HG03558 (cell line): Measurements from ENCODE around the gene CIZ1.
"Not testable (repeated sequence)": the region's sequence is repeated elsewhere in the genome, so short reads cannot be mapped to it uniquely, and the experiment has no call there.

ENCODE experiments used
- ATAC-seq: cut with Tn5 transposase; IDR thresholded peaks from one replicate; pipeline ENCODE4 v1.9.1; 2021; ENCODE audit warnings: moderate number of reproducible peaks; ENCODE audit not compliant: unreplicated experiment; ENCODE audit errors: extremely low read depth

Gene CIZ1, protein sequence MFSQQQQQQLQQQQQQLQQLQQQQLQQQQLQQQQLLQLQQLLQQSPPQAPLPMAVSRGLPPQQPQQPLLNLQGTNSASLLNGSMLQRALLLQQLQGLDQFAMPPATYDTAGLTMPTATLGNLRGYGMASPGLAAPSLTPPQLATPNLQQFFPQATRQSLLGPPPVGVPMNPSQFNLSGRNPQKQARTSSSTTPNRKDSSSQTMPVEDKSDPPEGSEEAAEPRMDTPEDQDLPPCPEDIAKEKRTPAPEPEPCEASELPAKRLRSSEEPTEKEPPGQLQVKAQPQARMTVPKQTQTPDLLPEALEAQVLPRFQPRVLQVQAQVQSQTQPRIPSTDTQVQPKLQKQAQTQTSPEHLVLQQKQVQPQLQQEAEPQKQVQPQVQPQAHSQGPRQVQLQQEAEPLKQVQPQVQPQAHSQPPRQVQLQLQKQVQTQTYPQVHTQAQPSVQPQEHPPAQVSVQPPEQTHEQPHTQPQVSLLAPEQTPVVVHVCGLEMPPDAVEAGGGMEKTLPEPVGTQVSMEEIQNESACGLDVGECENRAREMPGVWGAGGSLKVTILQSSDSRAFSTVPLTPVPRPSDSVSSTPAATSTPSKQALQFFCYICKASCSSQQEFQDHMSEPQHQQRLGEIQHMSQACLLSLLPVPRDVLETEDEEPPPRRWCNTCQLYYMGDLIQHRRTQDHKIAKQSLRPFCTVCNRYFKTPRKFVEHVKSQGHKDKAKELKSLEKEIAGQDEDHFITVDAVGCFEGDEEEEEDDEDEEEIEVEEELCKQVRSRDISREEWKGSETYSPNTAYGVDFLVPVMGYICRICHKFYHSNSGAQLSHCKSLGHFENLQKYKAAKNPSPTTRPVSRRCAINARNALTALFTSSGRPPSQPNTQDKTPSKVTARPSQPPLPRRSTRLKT

DNA sequence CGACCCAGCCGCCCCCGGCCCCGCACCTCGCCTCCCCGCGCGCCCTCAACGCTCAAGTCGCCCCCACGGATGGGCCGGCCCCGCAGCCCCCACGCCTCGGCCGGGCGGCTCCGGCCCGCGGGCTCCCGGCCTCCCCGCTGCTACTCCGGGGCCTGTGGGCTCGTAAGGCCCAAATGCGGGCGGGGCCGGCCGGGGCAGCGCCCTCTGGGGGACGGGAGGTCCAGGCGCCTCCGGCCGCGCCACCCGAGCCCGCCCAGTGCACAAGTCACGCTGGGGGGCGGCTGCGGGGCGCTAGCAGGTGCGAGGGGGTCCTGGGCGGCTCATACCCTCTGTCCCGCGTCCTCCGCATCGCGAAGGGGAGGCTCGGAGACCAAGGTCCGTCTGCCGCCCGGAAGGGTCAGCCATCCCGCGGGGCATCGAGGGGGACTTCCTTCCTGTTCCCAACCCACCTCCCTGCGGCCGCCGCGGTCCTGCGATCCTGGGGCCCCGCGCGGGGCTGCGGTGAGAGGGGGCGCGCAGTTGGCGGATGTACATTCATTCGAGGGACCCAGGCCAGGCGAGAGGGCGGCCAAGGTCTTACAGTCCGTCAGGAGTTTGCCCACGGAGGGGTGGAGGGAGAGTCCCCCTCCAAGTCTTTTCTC is at the start of gene CIZ1:
Gene CIZ1, minus strand, starts transcription at position 167 of the 641 bp plus-strand sequence. CDS start 715 bp downstream, outside the sequence.
- ATAC-seq: no peak

DNA sequence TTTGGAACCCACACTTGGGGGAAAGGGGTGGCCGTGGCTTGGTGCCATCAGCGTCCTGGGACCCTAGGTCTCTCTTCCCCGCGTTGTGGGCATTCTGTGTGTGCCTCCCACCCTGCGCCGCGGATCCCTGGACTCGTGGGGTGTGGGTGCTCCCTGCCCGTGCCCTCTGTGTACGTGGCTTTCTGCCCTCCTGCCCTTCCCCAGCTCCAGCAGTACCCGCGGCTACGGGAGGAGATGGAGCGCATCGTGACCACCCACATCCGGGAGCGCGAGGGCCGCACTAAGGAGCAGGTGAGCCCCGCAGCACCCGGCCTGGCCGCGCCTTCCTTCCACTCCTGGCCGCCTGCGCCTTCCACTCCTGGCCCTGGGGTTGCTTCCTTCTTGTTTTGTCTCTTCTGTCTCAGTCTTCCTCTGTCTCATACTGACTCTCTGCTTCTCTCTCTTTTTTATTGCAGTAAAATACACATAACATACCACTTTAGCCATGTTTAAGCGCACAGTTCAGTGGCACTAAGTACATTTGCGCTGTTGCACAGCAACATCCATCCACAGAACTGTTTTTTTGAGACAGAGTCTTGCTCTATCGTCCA is 42.5 kb upstream of the CIZ1 start:
- ATAC-seq: no peak

DNA sequence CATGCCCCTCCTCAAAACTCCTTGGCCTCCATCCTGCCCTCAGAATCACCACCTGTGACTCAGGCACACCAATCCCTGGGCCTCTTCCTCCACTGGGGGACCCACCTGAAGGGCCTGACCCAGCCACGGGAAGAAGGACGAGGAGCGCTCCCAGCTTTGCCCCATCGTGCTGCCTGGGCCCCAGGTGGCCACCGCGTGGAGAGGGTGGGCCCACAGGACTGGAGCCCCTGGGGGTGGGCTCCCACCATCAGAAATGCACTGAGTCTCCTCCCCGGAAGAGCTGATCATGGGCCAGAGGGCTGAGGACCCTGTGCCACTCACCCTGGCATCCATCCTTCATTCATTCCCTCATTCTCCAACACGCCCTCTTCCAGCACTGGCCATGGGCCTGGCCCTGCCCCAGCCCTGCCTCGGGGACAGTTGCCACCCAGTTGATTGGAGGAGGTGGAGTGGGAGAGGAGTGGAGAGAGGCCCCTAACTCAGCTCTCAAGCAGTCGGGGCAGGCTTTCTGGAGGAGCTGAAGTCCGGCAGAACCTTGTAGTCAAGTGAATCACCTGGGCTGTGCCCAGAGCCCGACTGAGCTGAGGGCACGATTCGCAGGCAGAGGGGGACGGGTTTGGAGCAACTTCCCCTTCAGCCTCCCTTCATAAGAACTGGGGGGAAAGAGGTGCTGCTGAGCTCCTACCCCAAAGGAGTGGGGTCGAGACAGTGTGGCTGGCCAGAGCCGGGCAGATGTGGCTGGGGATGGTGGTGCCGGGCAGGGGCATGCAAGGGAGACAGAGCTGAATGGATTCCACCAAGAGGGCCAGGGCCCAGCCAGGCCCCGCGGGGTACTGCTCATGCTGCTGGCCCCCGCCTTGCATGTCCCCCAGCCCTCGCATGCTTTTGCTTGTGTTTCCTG is 41.4 kb upstream of the CIZ1 start:
- ATAC-seq: no peak

- ATAC-seq: no peak
Observed at GRCh38 chr9:128231638-128232527, 40.5 kb upstream of the CIZ1 start.

DNA sequence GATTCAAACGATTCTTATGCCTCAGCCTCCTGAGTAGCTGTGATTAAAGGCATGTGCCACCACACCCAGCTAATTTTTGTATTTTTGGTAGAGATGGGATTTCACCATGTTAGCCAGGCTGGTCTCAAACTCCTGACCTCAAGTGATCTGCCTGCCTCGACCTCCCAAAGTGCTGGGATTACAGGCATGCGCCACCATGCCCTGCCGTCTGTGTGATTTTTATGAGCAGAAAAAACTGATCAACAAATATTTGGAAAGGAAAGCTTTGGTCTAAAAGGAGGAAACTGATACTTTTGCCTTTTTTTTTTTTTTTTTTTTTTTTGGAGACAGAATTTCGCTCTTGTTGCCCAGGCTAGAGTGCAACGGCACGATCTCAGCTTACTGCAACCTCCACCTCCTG is 39.5 kb upstream of the CIZ1 start:
- ATAC-seq: not testable (repeated sequence)

DNA sequence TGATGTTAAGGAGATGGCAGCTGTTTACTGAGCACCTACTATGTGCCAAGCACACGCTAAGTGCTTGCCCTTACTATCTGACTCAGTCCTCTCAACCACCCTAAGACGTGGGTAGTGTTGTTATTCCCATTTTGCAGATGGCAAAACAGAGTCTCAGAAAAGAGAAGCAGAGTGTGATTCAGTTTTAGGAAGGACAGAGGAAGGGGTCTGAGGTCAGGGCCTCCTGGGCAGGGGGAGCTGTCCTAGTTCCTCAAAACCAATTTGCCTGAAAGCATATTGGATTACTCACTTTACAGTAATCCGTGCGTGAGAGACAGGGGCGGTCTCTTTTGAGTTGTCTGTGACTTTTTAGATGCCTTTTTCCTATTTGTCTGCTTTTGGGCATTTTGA is 35.0 kb upstream of the CIZ1 start:
- ATAC-seq: no peak

DNA sequence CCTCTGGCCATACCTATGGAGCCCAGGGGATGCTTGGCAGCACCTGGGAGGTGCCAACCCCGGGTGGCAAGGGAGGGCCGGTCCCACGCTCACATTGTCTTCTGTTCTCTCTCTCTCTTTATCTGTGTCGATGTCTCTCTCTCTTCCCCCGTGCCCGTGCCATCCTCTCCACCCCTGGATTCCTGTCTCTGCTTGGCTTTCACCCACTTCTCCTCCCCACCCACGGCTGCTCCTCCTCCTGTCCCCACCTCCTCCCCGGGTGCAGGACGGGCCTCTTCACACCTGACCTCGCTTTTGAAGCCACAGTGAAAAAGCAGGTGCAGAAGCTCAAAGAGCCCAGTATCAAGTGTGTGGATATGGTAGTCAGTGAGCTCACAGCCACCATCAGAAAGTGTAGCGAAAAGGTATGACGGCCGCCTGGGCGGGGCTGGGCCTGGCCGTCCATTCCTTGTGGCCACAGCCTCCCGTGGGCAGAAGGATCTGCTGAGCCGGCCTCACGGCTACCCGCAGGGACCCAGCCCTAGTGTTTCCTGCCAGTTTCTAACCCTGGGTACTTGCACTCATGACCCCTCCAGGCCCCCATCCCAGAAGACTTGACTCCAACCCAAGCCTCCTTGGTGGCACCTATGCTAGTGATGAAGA is 34.5 kb upstream of the CIZ1 start:
- ATAC-seq: no peak

GRCh38 chr9:128224877-128225276 is 33.5 kb upstream of the CIZ1 start:
- no peak for ATAC-seq

GRCh38 chr9:128222880-128223670 is 31.7 kb upstream of the CIZ1 start:
- no peak for ATAC-seq

DNA sequence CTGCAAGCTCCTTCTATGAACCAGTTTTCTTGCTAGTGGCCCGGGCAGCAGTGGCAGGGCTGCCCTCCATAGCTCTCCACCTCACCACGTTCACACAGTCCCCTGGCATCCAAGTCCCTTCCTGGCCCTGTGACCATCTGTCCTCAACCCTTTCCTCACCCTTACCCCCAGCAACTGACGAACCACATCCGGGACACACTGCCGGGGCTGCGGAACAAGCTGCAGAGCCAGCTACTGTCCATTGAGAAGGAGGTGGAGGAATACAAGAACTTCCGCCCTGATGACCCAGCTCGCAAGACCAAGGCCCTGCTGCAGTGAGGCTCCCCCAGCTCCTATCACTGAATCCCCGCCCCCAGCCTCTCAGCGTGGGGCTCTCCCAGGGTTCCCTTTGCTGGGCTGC is 30.7 kb upstream of the CIZ1 start:
- no peak for ATAC-seq

GRCh38 chr9:128219831-128220230 is 28.5 kb upstream of the CIZ1 start:
- no peak for ATAC-seq

DNA sequence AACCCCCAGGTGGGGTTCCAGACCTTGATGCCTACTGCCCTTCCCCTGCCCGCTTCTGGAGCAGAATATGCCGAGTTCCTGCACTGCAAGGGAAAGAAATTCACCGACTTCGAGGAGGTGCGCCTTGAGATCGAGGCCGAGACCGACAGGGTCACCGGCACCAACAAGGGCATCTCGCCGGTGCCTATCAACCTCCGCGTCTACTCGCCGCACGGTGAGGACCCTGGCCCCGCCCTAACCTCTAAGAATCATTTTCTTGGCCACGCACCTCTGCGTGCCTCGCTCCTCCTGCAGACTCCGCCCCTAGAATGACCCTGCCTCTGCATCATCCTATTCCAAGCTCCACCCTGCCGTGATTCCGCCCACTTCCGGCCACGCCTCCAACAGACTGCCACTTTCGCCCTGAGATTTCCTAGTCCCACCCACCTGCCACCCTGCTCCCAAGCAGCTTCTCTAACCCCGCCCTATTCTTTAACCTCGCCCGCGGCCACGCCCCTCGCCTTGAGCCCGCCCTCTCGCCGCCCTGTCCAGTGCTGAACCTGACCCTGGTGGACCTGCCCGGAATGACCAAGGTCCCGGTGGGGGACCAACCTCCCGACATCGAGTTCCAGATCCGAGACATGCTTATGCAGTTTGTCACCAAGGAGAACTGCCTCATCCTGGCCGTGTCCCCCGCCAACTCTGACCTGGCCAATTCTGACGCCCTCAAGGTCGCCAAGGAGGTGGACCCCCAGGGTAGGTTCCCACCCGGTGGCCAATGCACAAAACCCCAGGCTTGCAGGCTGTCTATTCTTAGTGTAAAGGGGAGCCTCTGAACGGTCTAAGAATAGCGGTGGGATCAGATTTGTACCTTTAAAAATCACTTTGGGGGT is 27.4 kb upstream of the CIZ1 start:
- peak; percentile 66 for ATAC-seq

DNA sequence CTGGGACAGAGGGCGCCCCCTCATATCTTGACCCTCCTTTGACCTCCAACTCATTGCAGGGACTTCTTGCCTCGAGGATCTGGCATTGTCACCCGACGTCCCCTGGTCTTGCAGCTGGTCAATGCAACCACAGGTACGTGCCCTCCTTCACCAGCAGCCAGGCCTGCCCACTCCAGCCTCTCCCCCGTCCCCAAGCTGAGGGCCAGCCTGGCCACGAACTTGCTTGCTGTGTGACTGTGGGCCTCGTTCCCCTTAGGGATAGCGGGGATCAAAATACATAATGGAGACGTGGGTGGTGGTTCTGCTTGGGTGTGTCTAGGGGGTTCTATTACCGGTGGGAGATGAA is 26.8 kb upstream of the CIZ1 start:
- no peak for ATAC-seq

DNA sequence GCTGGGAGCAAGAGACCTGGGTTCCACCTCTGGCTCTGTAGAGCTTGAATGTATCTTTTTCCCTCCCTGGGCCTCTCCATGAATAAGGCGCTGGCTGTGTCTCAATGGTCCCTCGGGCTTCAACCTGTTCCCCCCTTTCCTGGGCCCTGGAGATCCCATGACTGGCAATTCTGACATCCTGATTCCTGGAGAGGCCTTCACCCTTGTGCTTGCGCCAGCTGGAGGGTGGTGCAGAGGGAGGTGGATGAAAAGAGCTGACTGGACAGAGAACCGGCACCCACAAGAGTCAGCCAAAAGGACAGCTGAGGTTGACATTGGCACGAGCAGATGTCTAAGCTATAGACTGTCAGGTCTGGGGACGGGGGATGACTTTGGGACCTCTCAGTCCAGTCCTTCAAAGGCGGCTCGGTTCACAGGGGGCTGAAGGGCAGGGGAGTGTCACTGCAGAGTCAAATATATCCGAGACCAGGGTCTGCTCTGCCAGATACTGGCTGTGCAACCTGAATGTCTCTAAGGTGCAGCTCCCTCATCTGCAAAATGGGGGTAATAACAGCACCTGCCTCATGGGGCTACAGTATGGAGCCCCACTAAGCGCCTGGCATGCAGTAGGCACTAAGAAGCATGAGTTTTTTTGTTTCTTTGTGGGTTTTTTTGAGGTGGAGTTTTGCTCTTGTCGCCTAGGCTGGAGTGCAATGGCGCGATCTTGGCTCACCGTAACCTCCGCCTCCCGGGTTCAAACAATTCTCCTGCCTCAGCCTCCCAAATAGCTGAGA is 25.6 kb upstream of the CIZ1 start:
- ATAC-seq: no peak

- no peak for ATAC-seq
Observed at GRCh38 chr9:128215491-128216409, 24.4 kb upstream of the CIZ1 start.
